CD14-positive monocyte (primary cell): Measurements from ENCODE around the gene SH3RF1. TPM values are rescaled to one million over a fixed set of nuclear protein-coding genes. Genes with fewer than 3 reads are reported as not detected.

ENCODE experiments used
- DNase-seq, 3 donors: peaks; one replicate each; pipeline ENCODE4 v3.0.0-alpha.2; 2011 to 2022
- H2AFZ ChIP-seq: 2 replicates; pipeline ENCODE4 v1.6.0; 2012; ENCODE audit warnings: mild to moderate bottlenecking, low read depth, low read length, inconsistent platforms; ENCODE audit not compliant: insufficient read depth, poor library complexity, severe bottlenecking
- H3K27ac ChIP-seq, 2 donors: 1 replicate in 1 of 2; 2 replicates in 1 of 2; pipeline ENCODE4 v1.5.1; 2012 to 2013; ENCODE audit warnings: low read length in 2 of 2, control low read depth in 1 of 2, inconsistent platforms in 1 of 2, low read depth in 1 of 2, mild to moderate bottlenecking in 1 of 2
- H3K27me3 ChIP-seq, 2 donors: one replicate each; pipeline versions ENCODE4 v1.6.0 to v1.6.1; 2011 to 2013; ENCODE audit warnings: low read length in 2 of 2; ENCODE audit not compliant: control insufficient read depth in 2 of 2, insufficient read depth in 2 of 2
- H3K36me3 ChIP-seq, 2 donors: replicated peaks in 1 of 2; 1 replicate in 1 of 2; 2 replicates in 1 of 2; pipeline versions ENCODE4 v1.5.1 to v1.6.1; 2012 to 2013; ENCODE audit warnings: low read length in 2 of 2, control low read depth in 1 of 2, inconsistent platforms in 1 of 2, mild to moderate bottlenecking in 1 of 2; ENCODE audit not compliant: insufficient read depth in 2 of 2, control insufficient read depth in 1 of 2
- H3K4me1 ChIP-seq, 2 donors: 1 replicate in 1 of 2; 2 replicates in 1 of 2; pipeline versions ENCODE4 v1.5.1 to v1.6.1; 2012 to 2013; ENCODE audit warnings: low read length in 2 of 2, control low read depth in 1 of 2, inconsistent platforms in 1 of 2, mild to moderate bottlenecking in 1 of 2, moderate library complexity in 1 of 2; ENCODE audit not compliant: insufficient read depth in 2 of 2, control insufficient read depth in 1 of 2
- H3K4me2 ChIP-seq: replicated peaks from 2 replicates; pipeline ENCODE3; 2012; ENCODE audit warnings: low read length, moderate library complexity, mild to moderate bottlenecking; ENCODE audit not compliant: poor library complexity, severe bottlenecking; ENCODE audit errors: extremely low read depth
- H3K4me3 ChIP-seq, 3 experiments: fragments of 200-600 bp in 1 of 3; sonication (generic) in 1 of 3; replicated peaks in 1 of 3; 1 replicate in 2 of 3; 2 replicates in 1 of 3; pipeline ENCODE4 v1.5.1; 2011 to 2013; ENCODE audit warnings: low read length in 3 of 3, mild to moderate bottlenecking in 3 of 3, control low read depth in 2 of 3, low read depth in 2 of 3, inconsistent platforms in 1 of 3, moderate library complexity in 1 of 3
- H3K79me2 ChIP-seq: 2 replicates; pipeline ENCODE4 v1.6.0; 2012; ENCODE audit warnings: mild to moderate bottlenecking, control low read depth, inconsistent platforms, low read length, moderate library complexity; ENCODE audit not compliant: insufficient read depth
- H3K9ac ChIP-seq: 2 replicates; pipeline ENCODE4 v1.6.0; 2017; ENCODE audit warnings: low read length, mild to moderate bottlenecking; ENCODE audit not compliant: insufficient read depth, poor library complexity, severe bottlenecking
- H3K9me3 ChIP-seq, 2 donors: replicated peaks in 1 of 2; 1 replicate in 1 of 2; 2 replicates in 1 of 2; pipeline versions ENCODE4 v1.5.1 to v1.6.1; 2012 to 2013; ENCODE audit warnings: low read length in 2 of 2, control low read depth in 1 of 2; ENCODE audit not compliant: control insufficient read depth in 1 of 2, insufficient read depth in 1 of 2
- H4K20me1 ChIP-seq: 2 replicates; pipeline ENCODE4 v1.6.0; 2012; ENCODE audit warnings: mild to moderate bottlenecking, low read length, control low read depth, moderate library complexity; ENCODE audit not compliant: insufficient read depth
- H3K27ac Mint-ChIP-seq, 7 donors: one replicate each; pipeline ENCODE4 v1.8.0; 2020; ENCODE audit warnings: mild to moderate bottlenecking in 7 of 7, mixed read lengths in 7 of 7, moderate library complexity in 6 of 7, inconsistent platforms in 2 of 7
- H3K27me3 Mint-ChIP-seq, 3 donors: one replicate each; pipeline ENCODE4 v1.8.0; 2021 to 2022; ENCODE audit warnings: low read depth in 3 of 3, mild to moderate bottlenecking in 3 of 3, mixed read lengths in 3 of 3, moderate library complexity in 3 of 3, inconsistent platforms in 1 of 3
- H3K36me3 Mint-ChIP-seq, 2 donors: one replicate each; pipeline ENCODE4 v1.8.0; 2020; ENCODE audit warnings: mixed read lengths in 2 of 2, inconsistent platforms in 1 of 2, mild to moderate bottlenecking in 1 of 2
- H3K4me1 Mint-ChIP-seq: one replicate; pipeline ENCODE4 v1.8.0; 2020; ENCODE audit warnings: mild to moderate bottlenecking, mixed read lengths
- H3K4me3 Mint-ChIP-seq, 2 donors: one replicate each; pipeline ENCODE4 v1.8.0; 2020; ENCODE audit warnings: mild to moderate bottlenecking in 2 of 2, mixed read lengths in 2 of 2, moderate library complexity in 1 of 2
- H3K9me3 Mint-ChIP-seq, 7 donors: one replicate each; pipeline ENCODE4 v1.8.0; 2020 to 2022; ENCODE audit warnings: mixed read lengths in 7 of 7, mild to moderate bottlenecking in 6 of 7, moderate library complexity in 6 of 7, inconsistent platforms in 2 of 7
- CTCF ChIP-seq: fragments of 200-600 bp; IDR thresholded peaks from one replicate; pipeline ENCODE4 v1.8.0; 2022; ENCODE audit warnings: antibody characterized with exemption, mild to moderate bottlenecking
- WGBS: methylation state at CpG from one replicate; pipeline ENCODE4 v1.1.5; 2013; ENCODE audit warnings: missing lambda C conversion rate; ENCODE audit not compliant: insufficient coverage; 5-methylcytosine and 5-hydroxymethylcytosine counted together
- intact Hi-C, 2 donors: fragments of 100-400 bp; cut with micrococcal nuclease; formaldehyde crosslinking; loops; one replicate each; pipeline versions ENCODE4 v1.15.0 to v1.15.1; 2023
- polyA plus RNA-seq, 3 donors: library from polyadenylated mRNA; depleted of rRNA in 1 of 3; unstranded in 2 of 3; stranded (reverse) in 1 of 3; fragments of 300-500 nt in 2 of 3; fragments of >200 nt in 1 of 3; fragmentation: Illumina TruSeq in 2 of 3; gene quantifications; 1 replicate in 2 of 3; 2 replicates in 1 of 3; pipeline ENCODE4 v1.2.3, GENCODE V29; 2012 to 2021

Gene SH3RF1
- polyA plus RNA-seq, 3 donors, result 3.1 to 4.7 (median 4.4) TPM

DNA sequence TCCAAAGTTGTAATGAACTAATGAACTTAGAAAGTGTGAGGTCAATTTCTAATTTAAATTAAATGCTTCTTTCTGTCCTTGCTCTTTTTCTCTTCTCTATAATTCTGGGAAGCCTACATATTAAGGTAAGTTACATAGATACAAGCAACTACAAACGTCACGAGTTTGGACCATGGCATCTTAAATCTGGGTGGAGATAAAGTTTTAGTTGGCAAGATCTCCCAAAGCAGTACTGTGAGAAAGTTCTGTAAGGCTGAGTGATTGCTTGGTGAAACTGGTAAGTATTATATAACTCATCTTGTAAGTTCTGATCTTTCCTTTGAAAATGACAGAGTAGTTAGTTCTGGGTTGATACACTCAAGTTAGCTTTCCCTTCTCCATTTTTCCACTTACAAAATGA is 135.0 kb downstream of the SH3RF1 start:
- H3K4me1 Mint-ChIP-seq, result no peaks in the 10 kb centered on the region
- no peak overlapping the region for H3K27ac Mint-ChIP-seq
- no peak for TF ChIP-seq CTCF
- WGBS, result no CpG with 5 or more reads among the region's 2 CpGs
- no peak overlapping the region for H3K27ac ChIP-seq
- H3K4me1 ChIP-seq, result no peaks in the 10 kb centered on the region
- no peaks in the 10 kb centered on the region for H3K27me3 ChIP-seq
- peaks cover 43 to 44% of the 10 kb centered on the region in 2 donors for H3K36me3 Mint-ChIP-seq
- H3K79me2 ChIP-seq, result no peaks in the 10 kb centered on the region
- H3K9ac ChIP-seq, result no peak overlapping the region
- H3K4me2 ChIP-seq, result no peak overlapping the region
- DNase-seq, result no peak
- no peaks in the 10 kb centered on the region for H4K20me1 ChIP-seq
- H3K27me3 Mint-ChIP-seq, result no peaks in the 10 kb centered on the region
- no peak overlapping the region for H3K4me3 ChIP-seq
- intact Hi-C loops, result no loop called here
- H3K4me3 Mint-ChIP-seq, result no peak overlapping the region
- H3K9me3 Mint-ChIP-seq, result no peaks in the 10 kb centered on the region
- H3K9me3 ChIP-seq, result no peaks in the 10 kb centered on the region
- H2AFZ ChIP-seq, result no peak overlapping the region
- peaks cover 32 to 55% of the 10 kb centered on the region in 2 donors for H3K36me3 ChIP-seq

DNA sequence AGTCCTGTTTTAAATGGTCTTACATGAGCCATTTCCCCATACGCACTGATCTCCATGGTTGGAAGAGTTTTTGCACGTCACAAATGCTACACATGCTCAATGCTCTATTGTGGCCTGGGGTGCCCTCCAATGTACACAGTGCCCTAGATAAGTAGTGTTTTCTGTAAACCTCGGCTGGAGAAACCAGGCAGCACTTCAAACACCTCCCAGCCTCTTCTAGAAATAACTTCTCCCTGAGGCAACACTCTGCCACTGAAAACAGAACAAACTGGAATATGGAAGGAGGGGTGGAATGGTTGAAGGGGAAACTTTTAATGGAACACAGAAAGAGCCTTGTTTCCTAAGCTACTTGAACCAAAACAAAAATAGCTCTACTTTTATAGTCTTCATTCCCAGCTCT is 136.8 kb downstream of the SH3RF1 start:
- Histone ChIP-seq H3K4me1 (no peaks in the 10 kb centered on the region), H3K79me2 (no peaks in the 10 kb centered on the region), H3K36me3 (peaks cover 49 to 73% of the 10 kb centered on the region in 2 donors), H3K27ac (no peak overlapping the region), H3K27me3 (no peaks in the 10 kb centered on the region), H3K4me2 (no peak overlapping the region), H2AFZ (no peak overlapping the region), H3K9ac (no peak overlapping the region), H4K20me1 (no peaks in the 10 kb centered on the region), H3K9me3 (no peaks in the 10 kb centered on the region), H3K4me3 (no peak overlapping the region)
- Mint-ChIP-seq H3K27ac (no peak overlapping the region), H3K4me3 (no peak overlapping the region), H3K27me3 (no peaks in the 10 kb centered on the region), H3K9me3 (no peaks in the 10 kb centered on the region), H3K4me1 (no peaks in the 10 kb centered on the region), H3K36me3 (peaks cover 56 to 58% of the 10 kb centered on the region in 2 donors)
- no peak for TF ChIP-seq CTCF
- DNase-seq, result no peak
- no CpG with 5 or more reads among the region's 3 CpGs for whole genome bisulfite sequencing
- intact Hi-C loops, result no loop called here
